Measurements from ENCODE around the gene SAMD4B.

SAMD4B gene

DNA sequence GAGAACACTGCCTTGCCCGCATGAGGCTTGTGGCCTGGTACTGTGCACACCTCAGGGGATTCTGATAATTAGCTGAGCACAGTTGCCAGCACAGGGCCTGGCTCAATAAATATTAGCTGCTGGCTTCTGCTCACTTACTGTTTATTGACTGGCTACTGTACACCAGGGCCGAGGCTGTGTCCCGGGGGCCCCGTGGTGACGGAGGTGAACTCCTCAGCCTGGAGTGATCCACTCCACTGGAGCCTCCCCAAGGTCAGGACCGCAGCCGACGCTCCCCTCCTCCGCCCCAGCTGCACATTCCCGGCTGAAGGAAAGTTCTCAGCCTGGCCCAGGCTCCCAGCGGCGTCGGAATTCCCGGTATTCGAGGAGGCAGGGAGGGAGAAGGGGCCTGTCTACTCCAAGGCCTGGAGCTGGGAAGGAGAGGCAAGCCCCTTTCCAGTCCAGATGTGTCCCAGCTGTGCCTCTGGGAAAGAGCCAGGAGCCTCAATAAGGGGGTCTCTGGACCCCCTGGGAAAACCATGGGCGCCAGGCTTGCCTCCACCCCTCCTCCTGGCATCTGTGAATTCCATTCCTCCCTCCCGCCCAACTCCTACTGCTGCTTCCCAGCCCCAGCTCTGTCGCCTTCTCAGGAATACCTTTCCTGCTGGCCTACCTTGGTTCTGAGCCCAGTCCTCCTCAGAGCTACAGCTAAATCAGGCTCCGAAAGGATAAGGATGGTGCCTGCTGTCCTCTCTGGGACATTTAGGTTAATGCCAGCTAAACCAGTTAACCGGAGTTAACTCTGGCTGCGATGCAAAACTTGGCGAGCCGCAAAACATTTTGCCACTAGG is 86.3 kb downstream of the SAMD4B start:
- no peak for DNase-seq

DNA sequence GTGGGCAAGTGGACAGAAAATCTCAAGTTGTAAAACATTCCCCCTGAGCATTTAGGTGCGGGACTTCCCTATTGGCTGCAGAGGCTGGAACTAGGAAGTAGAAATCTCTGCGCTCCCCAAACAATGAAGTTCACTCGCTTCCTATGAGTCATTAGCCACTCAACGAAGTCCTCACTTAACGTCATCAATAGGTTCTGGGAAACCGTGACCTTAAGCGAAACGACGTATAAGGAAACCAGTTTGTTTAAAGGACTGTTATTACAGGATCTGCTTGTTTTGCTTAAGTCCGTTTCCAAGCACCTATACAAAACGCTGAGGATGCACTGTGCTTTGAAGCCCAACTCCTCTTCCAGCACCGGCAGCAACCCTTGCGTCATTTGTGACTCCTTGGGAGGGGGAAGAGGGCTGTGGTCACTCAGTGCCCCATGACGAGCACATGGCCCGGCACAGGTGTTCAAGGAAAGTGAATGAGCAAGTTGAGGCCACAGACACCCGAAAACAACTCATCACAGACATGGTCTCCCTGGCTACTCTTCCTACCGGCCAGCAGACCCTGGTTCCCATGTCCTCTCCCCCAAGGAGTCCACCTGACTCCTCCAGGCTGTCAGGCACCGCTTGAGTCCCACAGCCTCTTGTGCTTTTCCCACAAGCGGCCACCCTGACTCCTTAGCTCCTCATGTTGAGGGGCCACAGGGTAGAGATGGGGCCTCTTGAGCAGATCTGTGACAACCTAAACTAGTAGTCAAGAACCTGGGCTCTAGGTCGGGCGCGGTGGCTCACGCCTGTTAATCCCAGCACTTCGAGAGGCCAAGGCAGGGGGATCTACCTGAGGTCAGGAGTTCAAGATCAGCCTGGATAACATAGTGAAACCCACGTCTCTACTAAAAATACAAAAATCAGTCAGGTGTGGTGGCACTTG is 88.7 kb downstream of the SAMD4B start:
- DNase-seq = peak; percentile 66 to 67

DNA sequence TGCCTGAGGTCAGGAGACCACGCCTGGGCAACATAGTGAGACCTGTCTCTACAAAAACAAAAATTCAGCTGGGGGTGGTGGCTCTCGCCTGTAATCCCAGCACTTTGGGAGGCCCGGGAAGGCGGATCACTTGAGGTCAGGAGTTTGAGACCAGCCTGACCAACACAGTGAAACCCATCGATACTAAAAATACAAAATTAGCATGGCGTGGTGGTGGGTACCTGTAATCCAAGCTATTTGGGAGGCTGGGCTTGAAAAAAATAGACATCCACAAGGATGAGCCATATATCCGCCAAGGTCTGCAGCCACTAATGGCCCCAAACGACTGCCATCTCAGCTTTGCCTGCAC is 90.4 kb downstream of the SAMD4B start:
- no peak for DNase-seq

DNA sequence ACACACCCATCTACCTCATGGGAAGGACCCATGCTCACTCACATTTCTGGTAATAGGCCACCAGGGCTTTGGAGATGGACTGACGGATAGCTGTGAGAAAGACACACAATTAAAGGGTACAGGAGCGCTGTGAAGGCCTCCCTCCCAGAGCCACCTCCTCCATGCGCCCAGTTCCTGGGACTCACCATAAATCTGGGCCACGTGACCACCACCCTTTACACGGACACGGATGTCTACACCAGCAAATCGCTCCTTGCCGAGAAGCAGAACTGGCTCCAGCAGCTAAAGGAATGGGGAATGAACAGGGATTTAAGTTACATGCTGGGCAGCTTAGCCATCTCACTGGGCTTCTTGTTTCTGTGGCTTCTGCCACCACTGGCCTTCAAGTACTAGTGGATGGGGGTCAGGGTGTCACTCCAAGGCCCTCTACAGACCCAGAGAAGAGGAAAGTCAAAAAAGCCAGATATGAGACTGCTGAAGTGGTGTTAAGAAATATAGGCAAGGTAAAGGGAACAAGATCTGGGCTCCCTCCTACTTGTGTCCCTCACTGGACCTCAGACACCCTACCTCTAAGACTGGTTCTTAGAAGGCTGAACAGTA is 91.4 kb downstream of the SAMD4B start:
- DNase-seq = no peak

DNA sequence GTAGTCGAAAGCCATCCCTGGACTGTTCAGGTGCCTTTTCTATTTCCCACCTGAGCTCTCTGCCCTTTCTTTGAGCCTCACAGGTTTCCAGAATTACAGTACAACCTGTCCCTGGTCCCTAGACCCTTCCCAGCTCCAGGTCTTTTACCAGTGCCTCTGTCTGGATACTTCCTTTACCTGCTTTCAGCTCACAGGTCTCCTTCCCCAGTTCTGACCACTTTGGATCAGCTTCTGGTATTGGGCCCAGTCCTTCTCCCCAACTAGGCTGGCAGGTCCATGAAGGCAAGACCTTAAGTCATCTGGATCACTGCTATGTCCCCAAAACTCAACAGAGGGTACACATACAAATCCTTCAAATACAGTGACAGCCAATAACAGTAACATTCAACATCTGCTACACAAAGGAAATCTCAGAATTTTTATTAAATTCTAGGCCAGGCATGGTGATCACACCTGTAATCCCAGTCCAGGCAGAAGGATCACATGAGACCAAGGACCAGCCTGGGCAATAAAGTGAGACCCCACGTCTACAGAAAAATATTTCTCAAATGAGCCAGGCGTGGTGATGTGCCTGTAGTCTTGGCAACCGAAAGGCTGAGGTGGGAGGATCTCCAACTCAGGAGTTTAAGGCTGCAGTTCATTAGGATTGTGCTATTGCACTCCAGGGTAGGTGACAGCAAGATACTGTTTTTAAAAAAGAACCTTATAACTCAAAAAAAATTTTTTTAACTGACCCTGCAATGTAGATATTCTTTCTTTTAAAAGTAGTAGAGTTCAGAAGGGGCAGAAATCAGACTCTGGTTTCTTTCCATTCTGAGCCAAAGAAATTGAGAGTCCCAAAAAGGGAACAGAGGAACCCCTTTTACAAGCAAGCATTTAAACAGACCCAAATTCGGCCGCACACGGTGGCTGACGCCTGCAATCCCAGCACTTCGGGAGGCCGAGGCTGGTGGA is 92.2 kb downstream of the SAMD4B start:
- DNase-seq = no peak

All from stimulated activated CD4-positive, alpha-beta T cell treated with anti-CD3 and anti-CD28 coated beads, Interleukin-2, amount 100 ng/mL, for 24 hours (primary cell).